IgD-negative memory B cell (primary cell): Measurements from ENCODE around the gene EMILIN1. TPM values are rescaled to one million over a fixed set of nuclear protein-coding genes. Genes with fewer than 3 reads are reported as not detected.
A peak's percentile ranks its signal among the peaks of the same experiment; 100 is the strongest.
"Not testable (repeated sequence)": the region's sequence is repeated elsewhere in the genome, so short reads cannot be mapped to it uniquely, and the experiment has no call there.

ENCODE experiments used
- H3K27ac Mint-ChIP-seq, 3 donors: one replicate each; pipeline ENCODE4 v1.8.0; 2020 to 2022; ENCODE audit warnings: mild to moderate bottlenecking in 3 of 3, mixed read lengths in 3 of 3, moderate library complexity in 1 of 3
- H3K27me3 Mint-ChIP-seq: one replicate; pipeline ENCODE4 v1.8.0; 2021; ENCODE audit warnings: mixed read lengths
- H3K36me3 Mint-ChIP-seq: one replicate; pipeline ENCODE4 v1.8.0; 2020; ENCODE audit warnings: mild to moderate bottlenecking, mixed read lengths
- H3K4me1 Mint-ChIP-seq, 3 donors: one replicate each; pipeline ENCODE4 v1.8.0; 2020 to 2022; ENCODE audit warnings: mixed read lengths in 3 of 3, mild to moderate bottlenecking in 1 of 3
- H3K4me3 Mint-ChIP-seq, 4 donors: one replicate each; pipeline ENCODE4 v1.8.0; 2020 to 2022; ENCODE audit warnings: mild to moderate bottlenecking in 4 of 4, mixed read lengths in 4 of 4, moderate library complexity in 3 of 4
- H3K9me3 Mint-ChIP-seq, 3 donors: one replicate each; pipeline ENCODE4 v1.8.0; 2020 to 2021; ENCODE audit warnings: mixed read lengths in 3 of 3, mild to moderate bottlenecking in 1 of 3
- polyA plus RNA-seq: library from polyadenylated mRNA; unstranded; fragments of 300-500 nt; fragmentation: Illumina TruSeq; gene quantifications from one replicate; pipeline ENCODE4 v1.2.3, GENCODE V29; 2021

EMILIN1 gene
- polyA plus RNA-seq, 1 donor from 2014 or later, result 0.61 TPM

DNA sequence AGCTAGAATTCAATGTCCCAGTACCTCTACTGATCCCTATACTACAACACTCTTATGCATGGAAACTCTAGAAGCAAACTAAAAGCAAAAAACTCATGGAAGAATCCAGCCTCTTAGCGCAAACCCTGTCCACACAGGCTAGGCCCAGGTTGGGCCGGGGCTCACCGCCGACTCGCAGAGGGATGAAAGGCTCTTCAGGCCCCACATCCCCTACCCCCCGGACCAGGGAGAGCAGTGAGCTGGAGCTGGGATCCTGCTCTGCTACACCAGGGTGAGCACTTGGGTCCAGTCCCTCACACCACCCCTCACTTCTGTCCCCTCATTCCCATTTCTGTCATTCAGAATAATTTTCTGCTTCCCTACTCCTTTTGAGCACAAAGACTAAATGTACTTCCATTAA, 9.0 kb upstream of the EMILIN1 start:
- peak overlapping the region in 2 of 3 donors; percentile 60 to 63 for H3K27ac Mint-ChIP-seq
- peak overlapping the region in 3 of 4 donors; percentile 41 to 95 (median 65) for H3K4me3 Mint-ChIP-seq
- H3K4me1 Mint-ChIP-seq, result peaks cover 14 to 40% (median 22%) of the 10 kb centered on the region in 3 donors
- no peaks in the 10 kb centered on the region for H3K27me3 Mint-ChIP-seq
- no peaks in the 10 kb centered on the region for H3K9me3 Mint-ChIP-seq
- H3K36me3 Mint-ChIP-seq, result peaks cover 1% of the 10 kb centered on the region

DNA sequence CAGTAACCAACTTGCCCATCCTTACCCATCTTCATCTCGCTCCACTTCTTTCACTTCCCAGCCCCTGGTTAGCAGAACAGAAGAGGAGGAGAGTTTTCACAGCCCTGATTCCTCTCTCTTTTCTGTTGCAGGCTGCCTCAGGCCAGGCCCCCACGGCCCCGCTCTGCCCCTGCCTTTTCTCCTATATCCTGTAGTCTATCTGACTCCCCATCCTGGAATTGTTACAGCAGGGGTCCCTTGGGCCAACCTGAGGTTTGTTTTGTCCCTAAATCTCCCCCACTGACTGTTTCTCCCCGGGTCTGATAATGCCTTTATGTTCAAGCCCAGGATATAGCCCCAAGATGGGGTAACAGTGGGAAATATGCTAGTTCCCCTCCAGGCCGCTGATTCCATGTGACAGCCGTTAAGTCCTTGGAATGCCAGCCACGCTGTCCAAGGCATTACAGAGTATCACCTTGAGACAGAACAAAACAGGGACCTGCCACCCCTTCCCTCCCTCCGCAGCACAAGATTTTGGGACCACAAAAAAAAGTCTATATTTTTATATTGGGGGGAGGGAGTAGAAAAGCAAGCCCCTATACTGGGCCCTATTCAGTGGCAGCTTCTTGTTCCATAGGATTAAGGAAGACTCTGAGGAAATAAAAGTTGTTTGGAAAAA, 8.3 kb upstream of the EMILIN1 start:
- Mint-ChIP-seq H3K4me3 (peak overlapping the region; percentile 18 to 96 (median 80)), H3K36me3 (peaks cover 1% of the 10 kb centered on the region), H3K27me3 (no peaks in the 10 kb centered on the region), H3K9me3 (no peaks in the 10 kb centered on the region), H3K4me1 (peaks cover 19 to 45% (median 29%) of the 10 kb centered on the region in 3 donors), H3K27ac (peak overlapping the region in 2 of 3 donors; percentile 91 to 94)

DNA sequence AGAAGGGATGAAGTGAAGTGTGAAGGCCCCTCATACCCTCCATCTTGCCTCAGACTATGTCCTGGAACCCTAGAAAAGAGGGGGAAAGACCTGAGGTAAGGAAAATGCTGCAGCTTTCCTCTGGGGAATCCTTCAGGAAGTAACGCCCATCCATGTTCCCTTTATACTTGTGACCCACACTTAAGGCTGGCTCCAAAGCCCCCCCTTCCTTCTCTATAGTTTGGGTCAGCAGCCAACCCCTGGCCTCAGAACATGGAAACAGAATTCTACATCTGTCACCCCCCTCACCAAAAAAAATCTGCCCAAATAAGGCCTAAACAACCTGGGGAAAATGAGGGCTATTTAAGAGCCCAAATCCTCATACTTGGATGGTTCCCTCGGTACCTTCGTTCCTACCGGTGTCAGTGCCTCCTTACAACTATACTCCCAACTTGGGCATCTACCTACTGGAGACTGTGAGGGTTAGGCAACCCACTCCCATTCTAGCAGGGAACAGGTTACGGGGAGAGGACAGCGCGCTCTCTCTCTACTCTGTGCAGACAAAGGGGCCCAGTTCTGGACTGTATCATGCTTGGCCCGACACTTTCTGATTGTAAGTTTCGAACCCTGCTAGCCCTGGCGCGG, 7.7 kb upstream of the EMILIN1 start:
- peak overlapping the region; percentile 95 to 99 (median 97) for H3K4me3 Mint-ChIP-seq
- peak overlapping the region; percentile 91 to 97 (median 94) for H3K27ac Mint-ChIP-seq
- no peaks in the 10 kb centered on the region for H3K9me3 Mint-ChIP-seq
- no peaks in the 10 kb centered on the region for H3K27me3 Mint-ChIP-seq
- H3K4me1 Mint-ChIP-seq, result peaks cover 24 to 47% (median 33%) of the 10 kb centered on the region in 3 donors
- peaks cover 1% of the 10 kb centered on the region for H3K36me3 Mint-ChIP-seq

DNA sequence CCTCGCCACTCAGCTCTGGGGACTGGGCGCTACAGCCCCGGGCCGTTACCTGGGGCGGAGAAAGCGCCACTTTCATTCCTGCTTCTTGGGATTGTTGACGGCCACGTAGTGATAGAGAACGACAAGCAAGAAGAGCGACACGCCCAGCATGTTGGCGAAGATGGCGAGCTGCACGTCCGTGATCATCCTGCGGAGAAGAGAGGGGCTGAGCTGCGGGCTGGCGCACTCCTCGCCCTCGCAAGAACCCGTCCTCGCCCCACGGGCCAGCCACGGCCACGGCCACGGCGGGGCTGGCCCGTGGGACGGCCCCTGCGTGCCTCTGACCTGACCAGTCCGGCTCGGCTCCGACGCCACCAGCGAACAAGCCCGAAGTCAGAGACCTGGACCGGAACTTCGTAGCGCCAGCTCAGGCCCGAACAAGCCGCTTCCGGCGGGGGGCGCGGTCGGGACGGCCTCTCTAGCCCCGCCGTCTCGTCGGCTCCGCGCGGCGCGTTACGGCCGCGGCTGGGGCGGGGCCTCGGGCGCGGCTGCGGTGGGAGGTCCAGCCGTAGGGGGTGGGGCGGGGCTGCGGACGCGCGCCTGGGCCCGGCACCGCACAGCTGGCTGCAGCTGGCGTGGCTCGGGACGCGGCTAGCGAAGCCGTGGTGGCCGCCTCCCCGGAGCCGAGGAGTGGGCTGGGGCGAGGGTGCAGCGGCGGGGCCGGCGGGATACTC, 7.0 kb upstream of the EMILIN1 start, which contains the start of gene OST4:
Gene OST4, minus strand, starts transcription at position 378 of the 713 bp plus-strand sequence.
- peaks cover 29 to 47% (median 34%) of the 10 kb centered on the region in 3 donors for H3K4me1 Mint-ChIP-seq
- H3K4me3 Mint-ChIP-seq, result peak within 1 kb of the TSS; percentile 95 to 99 (median 97)
- H3K9me3 Mint-ChIP-seq, result no peaks in the 10 kb centered on the region
- H3K27me3 Mint-ChIP-seq, result no peaks in the 10 kb centered on the region
- H3K27ac Mint-ChIP-seq, result peak within 1 kb of the TSS; percentile 91 to 97 (median 94)
- H3K36me3 Mint-ChIP-seq, result peaks cover 1% of the 10 kb centered on the region

DNA sequence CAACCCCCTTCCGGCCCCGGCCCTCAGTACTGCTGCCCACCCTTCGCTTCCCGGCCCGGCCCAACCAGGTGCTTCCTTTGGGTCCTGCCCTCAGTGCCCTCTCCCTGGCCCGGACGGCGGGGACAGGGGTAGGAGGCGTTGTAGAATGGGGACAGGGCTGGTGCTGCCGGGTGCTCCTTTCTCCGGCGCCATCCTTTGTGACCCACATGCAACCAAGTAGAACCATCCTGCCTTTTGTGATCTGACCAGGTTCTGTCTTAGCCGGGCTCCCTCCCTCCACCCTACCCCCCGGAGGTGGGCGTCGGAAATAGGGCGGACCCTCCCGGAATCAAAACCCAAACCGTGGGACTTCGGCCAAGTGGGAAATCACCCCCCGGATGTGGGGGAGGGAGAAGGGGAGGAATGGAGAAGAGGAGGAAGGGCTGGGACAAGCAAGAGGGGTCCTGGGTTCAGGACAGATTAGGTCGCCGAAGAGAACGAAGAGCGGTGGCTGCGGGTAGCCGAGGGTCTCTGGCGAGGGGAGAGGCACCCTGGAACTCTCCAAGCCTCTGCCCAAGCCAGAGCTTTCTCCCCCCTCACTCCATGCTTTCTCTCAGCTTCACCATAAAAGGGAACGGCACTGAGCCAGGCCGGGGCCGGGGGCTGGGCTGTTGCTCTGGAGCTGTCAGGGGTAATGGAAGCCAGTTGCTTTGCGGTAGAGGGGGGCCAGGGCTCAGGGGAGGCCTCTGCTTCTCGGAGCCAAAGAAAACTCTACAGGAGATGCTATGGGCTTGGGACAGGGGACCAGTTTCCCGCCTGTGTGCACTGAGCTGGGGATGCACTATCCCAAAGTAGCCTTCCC, 6.2 kb upstream of the EMILIN1 start:
- Mint-ChIP-seq H3K9me3 (no peaks in the 10 kb centered on the region), H3K27me3 (no peaks in the 10 kb centered on the region), H3K4me1 (peaks cover 31 to 48% (median 37%) of the 10 kb centered on the region in 3 donors), H3K27ac (peak overlapping the region; percentile 39 to 91 (median 88)), H3K4me3 (peak overlapping the region; percentile 77 to 95 (median 92)), H3K36me3 (peaks cover under 1% of the 10 kb centered on the region)

DNA sequence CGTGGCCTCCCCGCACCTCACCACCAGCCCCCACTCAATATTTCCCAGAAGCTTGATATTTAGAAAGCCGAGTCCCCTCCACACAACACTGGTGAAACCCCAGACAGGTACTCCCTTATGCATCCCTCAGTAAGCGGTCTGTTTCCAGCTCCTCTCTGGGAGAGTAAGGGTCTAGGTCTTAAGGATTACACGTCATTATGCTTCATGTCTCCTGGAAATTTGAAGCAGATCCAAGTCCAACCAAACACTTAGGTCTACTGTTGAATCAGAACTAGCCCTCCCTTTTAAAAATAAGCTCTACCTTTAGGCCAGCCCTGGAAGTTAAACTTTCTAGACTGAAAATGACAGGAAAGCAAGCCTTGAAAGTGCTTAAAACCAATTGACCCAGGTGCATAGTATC, 5.5 kb upstream of the EMILIN1 start:
- H3K27me3 Mint-ChIP-seq, result no peaks in the 10 kb centered on the region
- no peaks in the 10 kb centered on the region for H3K36me3 Mint-ChIP-seq
- peak overlapping the region; percentile 77 to 95 (median 92) for H3K4me3 Mint-ChIP-seq
- peaks cover 31 to 46% (median 38%) of the 10 kb centered on the region in 3 donors for H3K4me1 Mint-ChIP-seq
- peak overlapping the region in 2 of 3 donors; percentile 82 to 88 for H3K27ac Mint-ChIP-seq
- no peaks in the 10 kb centered on the region for H3K9me3 Mint-ChIP-seq

DNA sequence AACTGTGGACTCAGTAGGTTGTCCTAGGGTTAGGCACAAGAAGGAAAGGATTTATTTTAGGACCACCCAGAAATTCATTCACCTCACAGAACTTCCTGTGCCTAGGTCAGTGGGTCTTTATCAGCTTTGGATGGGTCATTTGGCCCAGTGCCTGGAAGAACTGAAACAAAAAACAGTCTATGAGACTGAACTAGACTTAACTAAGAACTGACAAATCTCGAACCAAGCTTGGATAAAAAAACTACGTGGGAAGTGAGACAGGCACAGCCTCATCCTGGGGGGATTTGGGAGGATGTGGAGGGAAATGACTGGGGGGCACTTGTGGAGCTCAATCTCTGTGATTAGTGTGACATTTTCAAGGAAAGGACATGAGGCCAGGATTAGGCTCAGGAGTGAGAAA, 4.6 kb upstream of the EMILIN1 start:
- Mint-ChIP-seq H3K9me3 (no peaks in the 10 kb centered on the region), H3K36me3 (no peaks in the 10 kb centered on the region), H3K27ac (peak overlapping the region in 1 of 3 donors; percentile 88), H3K27me3 (no peaks in the 10 kb centered on the region), H3K4me3 (peak overlapping the region in 2 of 4 donors; percentile 52 to 95), H3K4me1 (peaks cover 31 to 43% (median 34%) of the 10 kb centered on the region in 3 donors)

DNA sequence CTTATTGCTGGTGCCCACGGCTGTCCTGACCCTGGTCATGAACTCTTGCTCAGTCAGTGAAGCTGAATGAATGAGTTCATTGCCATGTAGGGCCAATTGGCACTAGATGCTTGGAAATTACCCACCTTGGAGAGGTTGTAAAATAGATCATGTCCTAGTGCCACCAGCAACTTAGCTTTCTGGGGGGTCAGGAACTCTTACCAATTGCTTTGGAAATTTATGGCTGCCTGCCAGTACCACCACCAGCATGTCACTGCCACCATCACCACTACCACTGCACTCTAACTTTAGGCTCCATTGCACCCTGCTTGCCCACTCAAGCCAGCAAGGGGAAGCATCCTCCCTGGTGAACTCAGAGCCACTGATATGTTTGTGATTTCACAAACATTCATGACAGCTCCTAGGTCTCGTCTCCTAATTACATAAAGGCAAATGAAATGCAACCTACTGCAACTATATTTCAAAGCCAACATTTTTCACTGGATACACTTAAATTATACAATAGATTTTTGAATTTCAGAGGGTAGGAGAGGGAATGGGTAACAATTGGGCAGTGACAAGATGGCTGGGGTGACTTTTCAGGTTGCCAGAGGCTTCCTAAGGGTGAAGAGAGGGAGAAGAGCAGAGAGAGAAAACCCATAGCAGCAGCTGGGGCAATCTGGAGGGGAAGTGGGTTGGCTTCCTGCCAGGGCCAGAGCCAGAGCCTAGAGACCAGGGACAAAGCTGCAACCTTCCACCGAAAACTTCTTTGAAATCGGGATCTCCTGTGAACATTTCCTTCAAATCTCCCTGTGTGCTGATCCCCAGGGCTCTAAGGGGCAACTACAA, 3.5 kb upstream of the EMILIN1 start:
- no peaks in the 10 kb centered on the region for H3K9me3 Mint-ChIP-seq
- no peaks in the 10 kb centered on the region for H3K27me3 Mint-ChIP-seq
- peaks cover 28 to 31% (median 31%) of the 10 kb centered on the region in 3 donors for H3K4me1 Mint-ChIP-seq
- peak overlapping the region; percentile 39 to 70 (median 56) for H3K4me3 Mint-ChIP-seq
- H3K27ac Mint-ChIP-seq, result peak overlapping the region; percentile 85 to 95 (median 87)
- no peaks in the 10 kb centered on the region for H3K36me3 Mint-ChIP-seq

DNA sequence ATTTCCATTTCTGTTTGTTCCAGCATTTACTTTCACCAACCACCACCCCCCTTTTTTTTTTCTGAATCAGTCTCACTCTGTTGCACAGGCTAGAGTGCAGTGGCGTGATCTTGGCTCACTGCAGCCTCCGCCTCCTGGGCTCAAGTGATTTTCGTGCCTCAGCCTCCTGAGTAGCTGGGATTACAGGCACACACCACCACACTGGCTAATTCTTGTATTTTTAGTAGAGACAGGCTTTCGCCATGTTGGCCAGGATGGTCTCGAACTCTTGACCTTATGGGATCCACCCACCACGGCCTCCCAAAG, 2.9 kb upstream of the EMILIN1 start:
- not testable (repeated sequence) for H3K36me3 Mint-ChIP-seq, H3K9me3 Mint-ChIP-seq, H3K27me3 Mint-ChIP-seq
- H3K4me1 Mint-ChIP-seq, result peaks cover 28 to 31% (median 28%) of the 10 kb centered on the region in 3 donors
- peak overlapping the region; percentile 39 to 70 (median 56) for H3K4me3 Mint-ChIP-seq
- peak overlapping the region in 1 of 3 donors; percentile 85 for H3K27ac Mint-ChIP-seq

DNA sequence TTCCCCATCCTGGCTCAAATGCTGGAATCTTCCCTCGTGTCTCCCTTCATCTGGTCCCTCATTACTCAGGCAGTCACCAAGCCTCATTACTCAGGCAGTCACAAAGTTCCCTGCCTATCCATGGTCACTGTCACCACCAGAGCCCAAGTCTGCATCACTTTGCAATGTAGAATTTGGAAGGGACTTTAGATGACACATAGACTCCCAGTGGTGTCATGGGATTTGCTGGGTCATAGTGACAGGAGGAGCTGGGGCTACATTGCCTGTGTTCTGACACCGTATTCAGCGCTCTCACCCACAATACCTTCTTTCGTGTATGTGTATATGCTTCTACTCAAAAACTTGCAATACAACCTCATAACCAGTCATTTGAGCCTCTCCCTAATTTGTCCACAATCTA, 2.1 kb upstream of the EMILIN1 start:
- peaks cover 28 to 30% (median 29%) of the 10 kb centered on the region in 3 donors for H3K4me1 Mint-ChIP-seq
- H3K36me3 Mint-ChIP-seq, result no peaks in the 10 kb centered on the region
- peak overlapping the region in 2 of 3 donors; percentile 31 to 85 for H3K27ac Mint-ChIP-seq
- H3K4me3 Mint-ChIP-seq, result peak overlapping the region in 2 of 4 donors; percentile 3 to 48
- no peaks in the 10 kb centered on the region for H3K27me3 Mint-ChIP-seq
- no peaks in the 10 kb centered on the region for H3K9me3 Mint-ChIP-seq

DNA sequence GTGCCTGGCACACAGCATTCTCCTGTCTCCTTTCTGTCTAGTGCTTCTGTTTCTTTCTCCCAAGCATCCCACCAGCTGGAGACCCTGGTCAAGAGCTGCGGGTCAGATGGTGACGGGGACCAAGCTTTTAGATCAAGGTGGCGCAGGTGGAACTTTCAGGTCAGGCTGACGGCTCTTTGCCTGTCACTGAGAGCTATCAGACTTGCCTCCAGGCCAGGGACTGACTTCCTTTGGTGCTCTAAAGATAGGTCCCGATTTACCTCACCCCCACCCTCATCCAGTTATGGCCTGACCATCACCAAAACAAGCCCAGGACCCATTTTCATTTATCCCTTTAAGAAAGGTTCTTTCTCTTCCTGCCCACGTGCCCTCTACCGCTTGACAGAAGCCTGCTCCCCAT, 1.2 kb upstream of the EMILIN1 start:
- Mint-ChIP-seq H3K27me3 (no peaks in the 10 kb centered on the region), H3K4me1 (peaks cover 29 to 32% (median 31%) of the 10 kb centered on the region in 3 donors), H3K9me3 (no peaks in the 10 kb centered on the region), H3K27ac (peak overlapping the region in 2 of 3 donors; percentile 24 to 64), H3K4me3 (peak overlapping the region in 2 of 4 donors; percentile 48 to 80), H3K36me3 (no peaks in the 10 kb centered on the region)

DNA sequence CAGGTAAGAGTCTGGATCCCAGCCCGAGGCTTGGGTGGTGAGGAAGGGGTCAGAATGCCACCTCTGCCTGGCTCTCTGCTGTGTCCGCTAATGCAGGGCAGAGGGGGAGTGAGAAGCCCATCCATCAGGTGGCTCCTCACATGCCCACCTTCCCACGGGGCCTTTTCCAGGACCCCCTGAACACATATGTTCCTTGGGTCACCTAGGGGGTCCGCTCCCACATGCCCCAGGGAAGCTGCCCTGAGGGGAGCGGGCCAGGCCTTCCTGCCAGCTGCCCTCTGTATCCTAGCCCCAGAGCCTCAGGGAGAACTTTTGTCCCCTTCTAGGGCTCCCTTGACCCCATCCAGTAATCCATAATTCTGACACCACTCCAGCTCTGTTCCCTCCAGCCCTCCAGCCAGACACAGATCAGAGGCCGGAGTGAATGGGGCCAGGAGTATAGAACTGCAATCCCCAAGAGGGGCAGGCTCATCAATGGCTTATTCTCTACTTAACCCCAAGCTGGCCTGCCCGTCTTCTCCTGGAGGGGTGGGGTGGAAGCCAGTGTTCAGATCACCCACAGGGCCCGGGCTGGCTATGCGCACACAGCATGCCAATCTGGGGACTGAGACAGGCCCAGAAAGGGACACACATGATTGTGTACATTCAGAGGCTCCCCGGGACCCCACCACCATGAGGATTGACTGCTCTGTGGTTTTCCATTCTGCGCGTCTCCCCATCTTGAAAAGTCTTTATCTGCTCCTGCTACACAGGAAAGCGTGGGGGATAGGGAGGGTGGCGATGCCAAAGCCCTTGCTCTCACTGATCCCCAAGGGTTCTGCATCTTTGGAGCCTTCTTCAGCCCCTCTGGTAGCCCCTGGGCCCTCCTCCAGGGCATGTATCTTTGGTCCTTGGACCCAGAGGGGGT, 1.1 kb downstream of the EMILIN1 start:
- Mint-ChIP-seq H3K9me3 (no peaks in the 10 kb centered on the region), H3K36me3 (no peaks in the 10 kb centered on the region), H3K4me3 (peak overlapping the region in 1 of 4 donors; percentile 23), H3K4me1 (peaks cover 23 to 31% (median 25%) of the 10 kb centered on the region in 3 donors), H3K27me3 (no peaks in the 10 kb centered on the region), H3K27ac (peak overlapping the region in 2 of 3 donors; percentile 26 to 59)

DNA sequence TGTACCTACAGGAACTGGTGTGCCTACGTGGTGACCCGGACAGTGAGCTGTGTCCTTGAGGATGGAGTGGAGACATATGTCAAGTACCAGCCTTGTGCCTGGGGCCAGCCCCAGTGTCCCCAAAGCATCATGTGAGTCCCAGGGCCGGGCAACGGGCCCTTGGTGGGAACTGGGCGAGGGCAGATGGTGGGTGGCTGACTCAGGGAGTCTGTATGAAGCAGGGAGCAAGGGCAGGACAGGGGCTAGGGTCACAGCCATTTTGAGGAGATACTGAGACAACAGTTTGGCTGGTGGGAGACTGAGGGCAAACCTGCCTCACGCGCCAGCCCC, 1.7 kb downstream of the EMILIN1 start:
- H3K4me1 Mint-ChIP-seq, result peaks cover 19 to 24% (median 20%) of the 10 kb centered on the region in 3 donors
- peak overlapping the region in 1 of 3 donors; percentile 59 for H3K27ac Mint-ChIP-seq
- no peaks in the 10 kb centered on the region for H3K36me3 Mint-ChIP-seq
- no peaks in the 10 kb centered on the region for H3K9me3 Mint-ChIP-seq
- peak overlapping the region in 1 of 4 donors; percentile 23 for H3K4me3 Mint-ChIP-seq
- H3K27me3 Mint-ChIP-seq, result no peaks in the 10 kb centered on the region
